Mesothelial cell of epicardium (in vitro differentiated cells): ENCODE results near the gene HLA-DPA1. TPM values are rescaled to one million over a fixed set of nuclear protein-coding genes. Genes with fewer than 3 reads are reported as not detected.
A peak's percentile ranks its signal among the peaks of the same experiment; 100 is the strongest.

Source experiments
- DNase-seq, 2 experiments: peaks; one replicate each; pipeline ENCODE4 v3.0.0; 2021; ENCODE audit warnings: low spot score in 2 of 2; ENCODE audit not compliant: unreplicated experiment in 2 of 2
- H3K27ac Mint-ChIP-seq: 2 replicates; pipeline ENCODE4 v1.8.0; 2021; ENCODE audit warnings: mixed read lengths
- H3K27me3 Mint-ChIP-seq: 2 replicates; pipeline ENCODE4 v1.8.0; 2021; ENCODE audit warnings: low read depth, mixed read lengths
- H3K36me3 Mint-ChIP-seq: 2 replicates; pipeline ENCODE4 v1.8.0; 2021; ENCODE audit warnings: mixed read lengths
- H3K4me1 Mint-ChIP-seq: 2 replicates; pipeline ENCODE4 v1.8.0; 2021; ENCODE audit warnings: mixed read lengths
- H3K4me3 Mint-ChIP-seq: 2 replicates; pipeline ENCODE4 v1.8.0; 2021; ENCODE audit warnings: mild to moderate bottlenecking, moderate library complexity, mixed read lengths
- H3K9me3 Mint-ChIP-seq: 2 replicates; pipeline ENCODE4 v1.8.0; 2021; ENCODE audit warnings: mixed read lengths
- CTCF ChIP-seq: fragments of 200-600 bp; sonication (generic); IDR thresholded peaks from one replicate; pipeline ENCODE4 v1.5.0; 2021; ENCODE audit warnings: antibody characterized with exemption; ENCODE audit not compliant: unreplicated experiment
- total RNA-seq: library from RNA; stranded (reverse); gene quantifications from 3 replicates; pipeline ENCODE4 v1.2.1, GENCODE V29; 2021

The HLA-DPA1 gene
- total RNA-seq, 1 donor from 2014 or later = 2.2 TPM

- Mint-ChIP-seq H3K27me3 (peaks cover 10% of the 10 kb centered on the region), H3K9me3 (no peaks in the 10 kb centered on the region), H3K27ac (no peak overlapping the region), H3K4me1 (peaks cover 1% of the 10 kb centered on the region), H3K36me3 (peaks cover 9% of the 10 kb centered on the region), H3K4me3 (no peak overlapping the region)
- no peak for DNase-seq
- TF ChIP-seq CTCF = no peak
Observed at GRCh38 chr6:33088931-33089620, 15.6 kb upstream of the HLA-DPA1 start.

- Mint-ChIP-seq H3K4me1 (peaks cover 1% of the 10 kb centered on the region), H3K27ac (no peak overlapping the region), H3K9me3 (no peaks in the 10 kb centered on the region), H3K36me3 (peaks cover 9% of the 10 kb centered on the region), H3K27me3 (peaks cover 6% of the 10 kb centered on the region), H3K4me3 (no peak overlapping the region)
- TF ChIP-seq CTCF = no peak
- no peak for DNase-seq
Observed at GRCh38 chr6:33088258-33088930, 14.9 kb upstream of the HLA-DPA1 start.

- TF ChIP-seq CTCF = no peak
- no peak overlapping the region for H3K4me3 Mint-ChIP-seq
- no peak for DNase-seq
- H3K4me1 Mint-ChIP-seq = peaks cover 15% of the 10 kb centered on the region
- peaks cover 9% of the 10 kb centered on the region for H3K36me3 Mint-ChIP-seq
- H3K9me3 Mint-ChIP-seq = no peaks in the 10 kb centered on the region
- H3K27ac Mint-ChIP-seq = no peak overlapping the region
- H3K27me3 Mint-ChIP-seq = no peaks in the 10 kb centered on the region
Observed at GRCh38 chr6:33085627-33086026, 12.2 kb upstream of the HLA-DPA1 start.

GRCh38 chr6:33082702-33083101 lies 9.3 kb upstream of the HLA-DPA1 start:
- H3K4me1 Mint-ChIP-seq = peaks cover 30% of the 10 kb centered on the region
- H3K9me3 Mint-ChIP-seq = no peaks in the 10 kb centered on the region
- H3K4me3 Mint-ChIP-seq = no peak overlapping the region
- H3K36me3 Mint-ChIP-seq = peaks cover 9% of the 10 kb centered on the region
- no peak overlapping the region for H3K27ac Mint-ChIP-seq
- no peaks in the 10 kb centered on the region for H3K27me3 Mint-ChIP-seq
- no peak for DNase-seq
- peak; percentile 29 for TF ChIP-seq CTCF

GRCh38 chr6:33081098-33081824 lies 7.8 kb upstream of the HLA-DPA1 start:
- no peaks in the 10 kb centered on the region for H3K9me3 Mint-ChIP-seq
- H3K27ac Mint-ChIP-seq = peak overlapping the region; percentile 27
- H3K4me3 Mint-ChIP-seq = peak overlapping the region; percentile 81
- no peak for DNase-seq
- no peak for TF ChIP-seq CTCF
- H3K27me3 Mint-ChIP-seq = no peaks in the 10 kb centered on the region
- peaks cover 7% of the 10 kb centered on the region for H3K36me3 Mint-ChIP-seq
- H3K4me1 Mint-ChIP-seq = peaks cover 31% of the 10 kb centered on the region
